ENCODE measurements around the gene ZNRF1. TPM values are rescaled to one million over a fixed set of nuclear protein-coding genes. Genes with fewer than 3 reads are reported as not detected.

The ZNRF1 gene
- total and polyA plus RNA-seq, 8 donors = 8.8 to 40.1 (median 14.0) TPM

DNA sequence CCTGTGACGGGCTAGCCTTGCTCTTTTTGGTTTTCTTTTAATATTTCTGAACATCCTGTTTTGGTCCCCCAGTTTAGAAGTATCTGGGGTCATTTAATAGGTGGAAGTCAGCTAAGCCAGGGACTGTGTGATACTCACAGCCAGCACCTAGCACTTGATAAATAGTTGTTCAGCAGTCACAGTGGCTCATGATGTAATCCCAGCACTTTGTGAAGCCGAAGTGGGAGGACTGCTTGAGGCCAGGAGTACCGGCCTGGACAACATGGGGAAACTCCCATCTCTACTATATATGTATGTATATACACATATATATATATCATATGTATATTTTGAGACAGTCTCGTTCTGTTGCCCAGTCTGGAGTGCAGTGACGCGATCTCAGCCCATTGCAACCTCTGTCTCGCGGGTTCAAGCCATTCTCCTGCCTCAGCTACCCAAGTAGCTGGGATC lies 1.8 kb upstream of the ZNRF1 start:
- peak in 1 of 2 donors; percentile 55 for DNase-seq
- TF ChIP-seq POLR2AphosphoS5 (IDR thresholded peaks at IDR 0.05) (no peak), POLR2A (IDR thresholded peaks at IDR 0.05) (no peak), EP300 (IDR thresholded peaks at IDR 0.05) (no peak)
- TF ChIP-seq, protein P1, sequence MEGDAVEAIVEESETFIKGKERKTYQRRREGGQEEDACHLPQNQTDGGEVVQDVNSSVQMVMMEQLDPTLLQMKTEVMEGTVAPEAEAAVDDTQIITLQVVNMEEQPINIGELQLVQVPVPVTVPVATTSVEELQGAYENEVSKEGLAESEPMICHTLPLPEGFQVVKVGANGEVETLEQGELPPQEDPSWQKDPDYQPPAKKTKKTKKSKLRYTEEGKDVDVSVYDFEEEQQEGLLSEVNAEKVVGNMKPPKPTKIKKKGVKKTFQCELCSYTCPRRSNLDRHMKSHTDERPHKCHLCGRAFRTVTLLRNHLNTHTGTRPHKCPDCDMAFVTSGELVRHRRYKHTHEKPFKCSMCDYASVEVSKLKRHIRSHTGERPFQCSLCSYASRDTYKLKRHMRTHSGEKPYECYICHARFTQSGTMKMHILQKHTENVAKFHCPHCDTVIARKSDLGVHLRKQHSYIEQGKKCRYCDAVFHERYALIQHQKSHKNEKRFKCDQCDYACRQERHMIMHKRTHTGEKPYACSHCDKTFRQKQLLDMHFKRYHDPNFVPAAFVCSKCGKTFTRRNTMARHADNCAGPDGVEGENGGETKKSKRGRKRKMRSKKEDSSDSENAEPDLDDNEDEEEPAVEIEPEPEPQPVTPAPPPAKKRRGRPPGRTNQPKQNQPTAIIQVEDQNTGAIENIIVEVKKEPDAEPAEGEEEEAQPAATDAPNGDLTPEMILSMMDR (IDR thresholded peaks at IDR 0.05) = no peak
- H3K27ac ChIP-seq = peak overlapping the region in 1 of 5 donors; percentile 1
- no peaks in the 10 kb centered on the region for H3K36me3 ChIP-seq
- no peak overlapping the region for H3K4me3 ChIP-seq
- H3K4me1 ChIP-seq = peaks cover 25 to 46% (median 39%) of the 10 kb centered on the region in 4 donors
- intact Hi-C loops (cut with DNase I; ENCODE audit: low total_unique reads) = loop anchor here (5.0 kb wide), 1 partner anchor 115 kb away; no protein-coding TSS in a partner anchor
- H3K9me3 ChIP-seq = no peaks in the 10 kb centered on the region
- WGBS, 5 donors = 77 to 88% (median 79%) methylated on average over 8 of the region's 8 CpGs
- no peaks in the 10 kb centered on the region for H3K27me3 ChIP-seq

GRCh38 chr16:74999219-74999608 lies 390 bp downstream of the ZNRF1 start:
- Histone ChIP-seq H3K4me1 (peaks cover 29 to 55% (median 43%) of the 10 kb centered on the region in 4 donors), H3K27me3 (no peaks in the 10 kb centered on the region), H3K4me3 (peak overlapping the region; percentile 94 to 98 (median 95)), H3K36me3 (peaks cover 0 to 6% (median 2%) of the 10 kb centered on the region in 4 donors), H3K9me3 (no peaks in the 10 kb centered on the region), H3K27ac (peak overlapping the region; percentile 83 to 94 (median 89))
- intact Hi-C loops (cut with DNase I; ENCODE audit: low total_unique reads) = loop anchor here (5.0 kb wide), 1 partner anchor 113 kb away; no protein-coding TSS in a partner anchor
- DNase-seq = peak in 1 of 2 donors; percentile 79
- WGBS, 5 donors = 0 to 1% (median 1%) methylated on average over 15 to 37 of the region's 44 CpGs
- TF ChIP-seq POLR2A (IDR thresholded peaks at IDR 0.05) (no peak), POLR2AphosphoS5 (IDR thresholded peaks at IDR 0.05) (no peak), EP300 (IDR thresholded peaks at IDR 0.05) (no peak)
- TF ChIP-seq, protein P1 (IDR thresholded peaks at IDR 0.05) = no peak

DNA sequence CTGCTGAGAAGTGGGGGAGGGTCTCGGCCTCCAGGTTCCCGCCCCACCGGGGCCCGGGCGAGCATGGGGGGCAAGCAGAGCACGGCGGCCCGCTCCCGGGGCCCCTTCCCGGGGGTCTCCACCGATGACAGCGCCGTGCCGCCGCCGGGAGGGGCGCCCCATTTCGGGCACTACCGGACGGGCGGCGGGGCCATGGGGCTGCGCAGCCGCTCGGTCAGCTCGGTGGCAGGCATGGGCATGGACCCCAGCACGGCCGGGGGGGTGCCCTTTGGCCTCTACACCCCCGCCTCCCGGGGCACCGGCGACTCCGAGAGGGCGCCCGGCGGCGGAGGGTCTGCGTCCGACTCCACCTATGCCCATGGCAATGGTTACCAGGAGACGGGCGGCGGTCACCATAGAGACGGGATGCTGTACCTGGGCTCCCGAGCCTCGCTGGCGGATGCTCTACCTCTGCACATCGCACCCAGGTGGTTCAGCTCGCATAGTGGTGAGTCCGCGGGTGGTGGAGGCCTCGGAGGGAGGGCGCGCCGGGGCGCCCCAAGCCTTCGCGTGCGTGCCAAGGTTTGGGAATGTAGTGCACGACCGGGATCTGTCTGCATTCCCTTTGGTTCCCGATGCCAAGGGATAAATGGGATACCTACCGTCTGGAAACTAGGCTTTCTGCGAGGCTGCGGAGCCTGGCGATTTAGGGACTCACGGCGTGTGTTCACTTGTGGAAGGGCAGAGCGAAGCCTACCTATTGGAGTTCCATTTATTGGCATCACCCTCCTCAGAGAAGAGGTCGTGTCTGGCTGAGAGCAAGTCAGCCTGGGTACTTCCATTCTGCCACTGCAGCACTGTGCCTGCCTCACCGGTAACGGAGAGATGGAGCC lies 1.0 kb downstream of the ZNRF1 start:
- H3K36me3 ChIP-seq = peaks cover 0 to 6% (median 2%) of the 10 kb centered on the region in 4 donors
- TF ChIP-seq, protein P1 (IDR thresholded peaks at IDR 0.05) = no peak
- TF ChIP-seq EP300 (IDR thresholded peaks at IDR 0.05) = no peak
- no peak for TF ChIP-seq POLR2A (IDR thresholded peaks at IDR 0.05)
- TF ChIP-seq POLR2AphosphoS5 (IDR thresholded peaks at IDR 0.05) = no peak
- H3K27me3 ChIP-seq = no peaks in the 10 kb centered on the region
- peak overlapping the region; percentile 83 to 94 (median 89) for H3K27ac ChIP-seq
- DNase-seq = peak; percentile 65 to 85
- WGBS, 5 donors = 1 to 4% (median 1%) methylated on average over 21 to 71 of the region's 71 CpGs
- intact Hi-C loops (cut with DNase I; ENCODE audit: low total_unique reads) = loop anchor here (5.0 kb wide), 1 partner anchor 112 kb away; no protein-coding TSS in a partner anchor
- peaks cover 29 to 55% (median 44%) of the 10 kb centered on the region in 4 donors for H3K4me1 ChIP-seq
- H3K4me3 ChIP-seq = peak overlapping the region; percentile 94 to 98 (median 95)
- H3K9me3 ChIP-seq = no peaks in the 10 kb centered on the region

DNA sequence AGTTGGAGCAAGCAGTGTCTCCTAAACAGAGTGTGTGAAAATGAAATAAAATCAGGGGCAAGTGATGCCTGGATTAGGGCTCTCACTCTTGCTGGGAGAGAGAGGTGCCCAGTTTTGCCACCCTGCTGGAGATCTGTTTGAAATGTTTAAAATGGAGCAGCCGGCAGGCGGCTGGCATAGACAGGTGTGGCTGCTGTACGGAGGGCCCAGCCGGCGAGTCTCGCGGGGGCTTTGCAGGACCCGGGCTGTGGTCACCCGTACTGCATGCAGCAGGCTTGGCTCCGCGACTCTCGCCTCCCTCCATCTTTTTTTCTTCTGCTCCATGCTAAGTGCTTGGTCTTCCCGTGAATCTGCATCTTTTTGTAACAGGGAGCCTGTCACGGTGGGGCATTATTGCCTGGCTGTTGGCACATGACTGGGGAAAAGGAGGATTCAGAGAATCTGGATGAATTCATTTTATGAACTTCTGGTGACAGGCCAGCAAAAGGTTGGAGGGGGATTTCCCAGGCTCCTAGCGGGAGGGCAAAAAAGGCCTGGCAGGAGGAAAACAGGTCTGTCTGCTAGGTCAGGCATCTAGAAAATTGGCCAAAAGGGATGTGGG lies 1.8 kb downstream of the ZNRF1 start:
- Histone ChIP-seq H3K9me3 (no peaks in the 10 kb centered on the region), H3K27ac (peak overlapping the region in 4 of 5 donors; percentile 9 to 93 (median 88)), H3K4me3 (peak overlapping the region; percentile 94 to 98 (median 95)), H3K36me3 (peaks cover 0 to 6% (median 2%) of the 10 kb centered on the region in 4 donors), H3K27me3 (no peaks in the 10 kb centered on the region), H3K4me1 (peaks cover 29 to 55% (median 45%) of the 10 kb centered on the region in 4 donors)
- intact Hi-C loops (cut with DNase I; ENCODE audit: low total_unique reads) = no loop called here
- DNase-seq = peak in 1 of 2 donors; percentile 43
- WGBS, 5 donors = 10 to 26% (median 16%) methylated on average over 15 of the region's 15 CpGs
- TF ChIP-seq, protein P1 (IDR thresholded peaks at IDR 0.05) = no peak
- no peak for TF ChIP-seq POLR2A (IDR thresholded peaks at IDR 0.05)
- no peak for TF ChIP-seq POLR2AphosphoS5 (IDR thresholded peaks at IDR 0.05)
- TF ChIP-seq EP300 (IDR thresholded peaks at IDR 0.05) = no peak

Data from stomach (tissue), 9 donors.